Central memory CD4-positive, alpha-beta T cell (primary cell): ENCODE data around the gene SIKE1.
A peak's percentile ranks its signal among the peaks of the same experiment; 100 is the strongest.
"Not testable (repeated sequence)": the region's sequence is repeated elsewhere in the genome, so short reads cannot be mapped to it uniquely, and the experiment has no call there.

Experiments used
- DNase-seq: peaks from one replicate; pipeline ENCODE4 v3.0.0; 2022
- total RNA-seq, 3 experiments: gene quantifications; one replicate each; lab custom pipeline; 2026; lab: John Stamatoyannopoulos, UW

SIKE1 gene
- 48.8 to 120 (median 98.9) reads per million in 3 experiments for total RNA-seq

- DNase-seq: peak; percentile 97
These were observed at the start of gene SIKE1 for GRCh38 chr1:114780344-114781226. SIKE1 (minus strand) TSS chr1:114780685; CDS start chr1:114780607, 78 bp downstream.

DNA sequence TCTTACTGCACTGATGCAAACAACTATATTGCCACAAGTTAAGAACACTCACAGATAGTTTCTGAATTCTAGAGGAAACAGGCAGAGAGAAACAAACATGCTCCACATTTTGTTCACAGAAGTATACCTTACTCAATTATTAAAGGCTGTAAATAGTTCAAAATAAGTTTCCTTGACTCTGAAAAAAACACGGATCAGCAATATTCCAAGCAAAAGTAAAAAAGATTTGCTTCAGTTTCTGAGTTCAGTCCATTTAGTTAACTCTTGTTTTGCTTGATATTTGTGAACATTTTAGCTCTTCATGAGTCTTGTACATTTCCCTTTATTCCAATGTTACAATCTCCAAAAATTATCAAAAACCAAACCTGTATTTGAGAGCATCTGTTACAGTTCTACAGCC is 49.6 kb upstream of the SIKE1 start:
- DNase-seq: not testable (repeated sequence)

- DNase-seq: no peak
These were observed 47.8 kb upstream of the SIKE1 start for GRCh38 chr1:114828251-114828650.

DNA sequence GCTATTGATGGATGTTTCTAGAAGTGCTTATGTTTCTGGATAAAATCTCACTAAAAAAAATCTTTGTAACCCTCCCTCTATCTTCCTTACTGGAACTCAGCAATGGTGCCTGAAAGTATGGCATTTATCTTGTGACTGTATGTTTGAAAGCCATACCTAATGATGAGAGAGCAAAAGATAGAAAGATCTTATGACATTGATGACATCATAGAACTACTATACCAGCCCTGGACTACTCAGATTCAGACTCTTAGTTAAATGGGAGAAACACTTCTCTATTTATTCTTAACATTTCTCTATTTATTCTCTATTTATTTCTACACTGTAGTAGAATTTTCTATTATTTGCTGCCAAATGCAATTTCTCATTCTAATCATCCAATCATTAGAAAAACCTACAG is 41.5 kb upstream of the SIKE1 start:
- DNase-seq: no peak

DNA sequence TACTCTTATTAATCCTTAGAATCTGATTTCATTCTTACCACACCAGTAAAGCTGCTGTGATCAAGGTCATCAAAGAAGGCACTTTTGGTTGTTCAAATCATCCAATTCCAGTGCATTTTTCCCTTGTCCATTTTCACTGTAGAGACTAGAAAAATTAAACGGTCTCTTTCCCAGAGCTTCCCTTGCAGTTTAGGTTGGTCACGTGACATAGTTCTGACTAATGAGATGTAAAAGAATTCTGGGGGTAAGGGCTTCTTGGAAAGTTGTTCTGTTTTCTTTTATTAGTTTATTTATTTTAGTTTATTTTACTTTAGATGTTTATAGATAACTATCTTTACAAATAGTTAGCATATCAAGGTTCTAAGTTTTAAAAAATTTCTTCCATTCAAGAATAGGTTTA is 39.9 kb upstream of the SIKE1 start:
- no peak for DNase-seq

GRCh38 chr1:114819869-114820268 is 39.4 kb upstream of the SIKE1 start:
- no peak for DNase-seq

DNA sequence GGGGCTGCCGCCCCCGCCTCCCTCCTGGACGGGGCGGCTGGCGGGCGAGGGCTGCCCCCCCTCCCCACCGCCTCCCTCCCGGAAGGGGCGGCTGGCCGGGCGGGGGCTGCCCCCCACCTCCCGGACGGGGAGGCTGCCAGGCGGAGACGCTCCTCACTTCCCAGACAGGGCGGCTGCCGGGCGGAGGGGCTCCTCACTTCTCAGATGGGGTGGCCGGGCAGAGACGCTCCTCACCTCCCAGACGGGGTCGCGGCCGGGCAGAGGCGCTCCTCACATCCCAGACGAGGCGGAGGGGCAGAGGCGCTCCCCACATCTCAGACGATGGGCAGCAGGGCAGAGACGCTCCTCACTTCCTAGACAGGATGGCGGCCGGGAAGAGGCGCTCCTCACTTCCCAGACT is 24.0 kb upstream of the SIKE1 start:
- DNase-seq: not testable (repeated sequence)

- DNase-seq: no peak
These were observed 22.5 kb upstream of the SIKE1 start for GRCh38 chr1:114803001-114803400.

GRCh38 chr1:114794038-114794437 is 13.6 kb upstream of the SIKE1 start:
- no peak for DNase-seq

- not testable (repeated sequence) for DNase-seq
These were observed 10.1 kb upstream of the SIKE1 start for GRCh38 chr1:114790581-114790980.

DNA sequence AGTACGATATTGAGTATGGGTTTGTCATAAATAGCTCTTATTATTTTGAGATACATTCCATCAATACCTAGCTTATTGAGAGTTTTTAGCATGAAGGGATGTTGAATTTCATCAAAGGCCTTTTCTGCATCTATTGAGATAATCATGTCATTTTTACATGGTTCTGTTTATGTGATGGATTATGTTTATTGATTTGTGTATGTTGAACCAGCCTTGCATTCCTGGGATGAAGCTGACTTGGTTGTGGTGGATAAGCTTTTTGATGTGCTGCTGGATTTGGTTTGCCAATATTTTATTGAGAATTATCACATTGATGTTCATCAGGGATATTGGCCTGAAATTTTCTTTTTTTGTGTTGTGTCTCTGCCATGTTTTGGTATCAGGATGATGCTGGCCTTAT is 6.0 kb upstream of the SIKE1 start:
- not testable (repeated sequence) for DNase-seq

- no peak for DNase-seq
These were observed 2.0 kb upstream of the SIKE1 start for GRCh38 chr1:114782476-114782875.

DNA sequence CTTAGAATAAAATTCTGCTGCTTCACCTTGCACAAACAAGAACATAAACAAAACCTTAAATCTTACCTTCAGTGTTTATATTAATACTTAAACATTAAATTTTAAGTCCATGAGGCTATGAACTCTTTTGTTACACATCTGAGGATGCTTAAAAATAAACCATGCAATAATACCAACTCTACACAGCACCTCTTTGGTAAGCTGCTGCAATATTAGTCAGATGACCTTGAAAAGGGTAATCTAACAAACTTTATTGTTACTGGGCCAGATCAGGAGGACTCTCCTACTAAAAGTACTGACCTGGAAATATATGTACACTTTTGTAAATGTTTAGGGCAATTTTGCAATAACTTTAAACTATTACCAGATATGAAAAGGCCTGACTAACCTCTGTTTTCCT is 763 bp downstream of the SIKE1 start:
- no peak for DNase-seq

DNA sequence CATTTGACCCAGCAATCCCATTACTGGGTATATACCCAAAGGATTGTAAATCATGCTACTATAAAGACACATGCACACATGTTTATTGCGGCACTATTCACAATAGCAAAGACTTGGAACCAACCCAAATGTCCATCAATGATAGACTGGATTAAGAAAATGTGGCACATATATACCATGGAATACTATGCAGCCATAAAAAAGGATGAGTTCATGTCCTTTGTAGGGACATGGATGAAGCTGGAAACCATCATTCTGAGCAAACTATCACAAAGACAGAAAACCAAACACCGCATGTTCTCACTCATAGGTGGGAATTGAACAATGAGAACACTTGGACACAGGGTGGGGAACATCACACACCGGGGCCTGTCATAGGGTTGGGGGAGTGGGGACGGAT is 3.8 kb downstream of the SIKE1 start:
- not testable (repeated sequence) for DNase-seq

DNA sequence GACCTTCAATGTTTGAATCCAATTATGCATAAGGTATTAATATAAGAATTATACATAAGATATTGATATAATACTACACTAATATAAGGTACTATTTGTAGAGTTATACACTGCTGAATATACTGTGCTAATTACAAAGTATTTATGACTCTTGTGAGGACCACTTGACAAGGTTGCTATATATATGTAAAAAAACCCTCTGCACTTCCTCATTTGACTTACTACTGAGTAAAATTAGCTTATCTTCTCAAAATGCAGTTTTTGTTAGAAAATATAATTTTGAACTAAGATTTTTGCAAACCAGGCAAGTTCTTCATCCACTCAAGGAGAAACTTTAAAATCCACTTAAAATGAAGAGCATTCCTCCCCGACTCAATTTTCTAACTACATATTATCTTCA is 8.5 kb downstream of the SIKE1 start:
- DNase-seq: no peak

- DNase-seq: no peak
These were observed 9.5 kb downstream of the SIKE1 start for GRCh38 chr1:114770989-114771388.

DNA sequence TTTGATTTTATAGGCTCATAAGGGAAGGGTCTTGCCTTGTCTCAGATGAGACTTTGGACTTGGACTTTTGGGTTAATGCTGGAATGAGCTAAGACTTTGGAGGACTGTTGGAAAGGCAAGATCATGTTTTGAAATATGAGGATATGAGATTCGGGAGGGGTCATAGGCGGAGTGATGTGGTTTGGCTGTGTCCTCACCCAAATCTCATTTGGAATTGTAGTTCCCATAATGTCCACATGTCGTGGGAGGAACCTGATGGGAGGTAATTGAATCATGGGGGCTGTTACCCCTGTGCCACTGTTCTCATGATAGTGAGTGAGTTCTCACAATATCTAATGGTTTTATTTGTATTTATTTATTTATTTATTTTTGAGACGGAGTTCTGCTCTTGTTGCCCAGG is 15.8 kb downstream of the SIKE1 start:
- no peak for DNase-seq

- no peak for DNase-seq
These were observed 22.1 kb downstream of the SIKE1 start for GRCh38 chr1:114758256-114758832.

- peak; percentile 96 for DNase-seq
These were observed 22.8 kb downstream of the SIKE1 start, which contains the start of gene CSDE1 for GRCh38 chr1:114757455-114758255. CSDE1 (minus strand) TSS chr1:114757984; CDS start chr1:114739890, 18,094 bp downstream.

DNA sequence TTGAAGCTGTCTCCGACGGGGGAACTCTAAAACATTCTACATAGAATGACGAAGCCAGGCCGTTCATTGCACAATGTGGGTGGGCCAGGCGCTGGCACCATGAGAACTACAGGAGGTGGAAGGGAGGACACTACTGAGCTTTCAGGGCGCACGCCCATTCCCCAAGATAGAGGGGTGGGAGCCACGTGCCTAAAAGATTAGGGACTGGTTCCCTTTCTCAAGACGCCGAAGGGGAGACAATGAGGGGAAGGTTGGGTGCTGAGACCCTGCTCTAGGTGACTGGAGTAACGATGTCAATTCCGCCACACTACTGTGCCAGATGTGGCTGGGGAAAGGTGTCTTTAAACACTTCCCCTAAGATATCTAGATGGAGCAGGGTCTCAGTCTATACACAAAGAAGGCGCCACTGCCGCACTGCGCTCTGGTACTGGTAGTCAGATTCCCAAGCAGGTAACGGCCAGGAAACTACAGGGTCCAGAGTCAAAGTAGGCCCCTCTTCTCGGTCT is 23.5 kb downstream of the SIKE1 start:
- no peak for DNase-seq

GRCh38 chr1:114756009-114756892 is 24.2 kb downstream of the SIKE1 start:
- DNase-seq: no peak
